ENCODE results near the gene HDAC7.

The HDAC7 gene

GRCh38 chr12:47862881-47863280, 43.2 kb upstream of the HDAC7 start:
- no peak for TF ChIP-seq CTCF (IDR thresholded peaks at IDR 0.05; ENCODE audit: extremely low read depth, missing control alignments)
- DNase-seq (ENCODE audit: low spot score), result no peak

GRCh38 chr12:47862167-47862750, 42.6 kb upstream of the HDAC7 start:
- TF ChIP-seq CTCF (IDR thresholded peaks at IDR 0.05; ENCODE audit: extremely low read depth, missing control alignments), result no peak
- DNase-seq (ENCODE audit: low spot score), result no peak

- DNase-seq (ENCODE audit: low spot score), result no peak
- no peak for TF ChIP-seq CTCF (IDR thresholded peaks at IDR 0.05; ENCODE audit: extremely low read depth, missing control alignments)
These were observed 41.2 kb upstream of the HDAC7 start for GRCh38 chr12:47860873-47861272.

- no peak for DNase-seq (ENCODE audit: low spot score)
- no peak for TF ChIP-seq CTCF (IDR thresholded peaks at IDR 0.05; ENCODE audit: extremely low read depth, missing control alignments)
These were observed 40.7 kb upstream of the HDAC7 start for GRCh38 chr12:47860279-47860841.

- DNase-seq (ENCODE audit: low spot score), result no peak
- no peak for TF ChIP-seq CTCF (IDR thresholded peaks at IDR 0.05; ENCODE audit: extremely low read depth, missing control alignments)
These were observed 39.0 kb upstream of the HDAC7 start for GRCh38 chr12:47858511-47859266.

GRCh38 chr12:47856721-47857575, 37.2 kb upstream of the HDAC7 start:
- no peak for DNase-seq (ENCODE audit: low spot score)
- no peak for TF ChIP-seq CTCF (IDR thresholded peaks at IDR 0.05; ENCODE audit: extremely low read depth, missing control alignments)

Measured in GM20000 (cell line).